GM18498 (cell line): Measurements from ENCODE around the gene PAX2.

Source experiments
- ATAC-seq: cut with Tn5 transposase; IDR thresholded peaks from one replicate; pipeline ENCODE4 v1.9.1; 2021; ENCODE audit warnings: mild to moderate bottlenecking, moderate library complexity; ENCODE audit not compliant: unreplicated experiment

The PAX2 gene

DNA sequence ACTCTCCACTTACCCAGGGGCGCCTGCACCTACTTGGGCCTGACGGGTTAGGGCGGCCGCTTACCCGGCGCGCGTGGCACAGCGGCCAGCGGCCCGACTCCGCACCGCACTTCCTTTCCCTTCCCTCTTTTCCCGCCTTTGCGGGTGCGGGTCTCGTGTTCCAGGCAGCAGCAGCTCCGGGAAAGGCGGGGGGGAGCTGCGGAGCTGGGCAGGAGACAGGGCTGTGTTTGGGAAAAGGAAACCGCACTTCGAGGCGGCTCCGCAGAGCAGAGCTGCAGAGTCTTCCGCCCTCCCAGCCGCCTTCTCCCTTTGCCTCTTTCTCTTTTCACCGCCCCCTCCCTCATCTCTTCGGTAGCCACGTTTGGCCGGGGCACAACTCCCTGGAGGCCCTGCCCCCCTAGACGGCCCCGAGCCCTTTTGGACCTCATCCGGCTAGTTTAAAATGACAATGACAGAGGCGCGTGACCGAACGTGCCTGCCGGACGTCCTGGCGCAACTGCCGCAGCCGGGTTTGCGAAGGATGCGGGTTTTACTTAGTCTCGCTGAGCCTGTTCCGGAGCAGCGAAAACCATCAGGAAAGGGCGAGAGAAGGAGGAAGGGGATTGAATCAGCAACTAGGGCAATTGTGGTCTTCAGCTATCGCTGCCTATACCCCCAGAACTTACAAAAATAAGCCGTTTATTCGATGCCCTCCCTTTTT lies 7.9 kb upstream of the PAX2 start:
- ATAC-seq: no peak

DNA sequence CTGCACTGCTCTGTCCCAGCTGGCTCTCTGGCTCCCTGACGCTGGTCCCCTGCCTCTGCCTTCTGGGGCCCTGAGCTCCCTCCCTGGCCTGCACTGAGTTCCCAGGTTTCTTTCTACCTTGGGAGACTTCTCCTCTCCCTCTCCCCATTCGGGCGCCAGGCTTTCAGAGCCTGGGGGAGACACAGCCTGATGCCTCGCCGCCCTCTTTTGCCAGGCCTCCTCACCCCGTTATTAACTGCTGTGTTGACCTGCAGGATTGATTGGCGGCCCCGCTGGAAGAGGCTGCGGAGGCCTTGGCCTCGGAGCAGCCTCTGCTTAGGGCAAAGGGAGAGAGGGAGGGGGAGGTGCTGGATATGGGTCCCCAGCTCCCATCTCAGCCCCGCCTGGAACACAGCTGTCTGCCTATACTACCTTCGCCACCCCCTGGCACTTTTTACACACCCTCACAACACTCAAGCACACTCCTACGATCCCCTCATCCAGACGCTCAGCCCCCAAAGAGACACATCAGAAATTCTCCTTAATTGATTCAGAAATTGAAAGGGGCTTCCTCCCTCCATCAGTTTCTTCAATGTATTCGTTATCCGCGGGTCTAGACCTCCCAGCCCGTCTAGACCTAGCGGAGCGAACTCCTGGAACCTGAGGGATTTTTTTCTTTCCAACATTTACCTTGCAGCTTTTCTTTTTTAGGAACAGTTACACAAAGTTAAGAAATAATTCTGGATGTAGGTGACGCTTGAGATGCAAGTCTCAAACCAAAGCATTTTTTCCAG lies 7.1 kb upstream of the PAX2 start:
- ATAC-seq: no peak

DNA sequence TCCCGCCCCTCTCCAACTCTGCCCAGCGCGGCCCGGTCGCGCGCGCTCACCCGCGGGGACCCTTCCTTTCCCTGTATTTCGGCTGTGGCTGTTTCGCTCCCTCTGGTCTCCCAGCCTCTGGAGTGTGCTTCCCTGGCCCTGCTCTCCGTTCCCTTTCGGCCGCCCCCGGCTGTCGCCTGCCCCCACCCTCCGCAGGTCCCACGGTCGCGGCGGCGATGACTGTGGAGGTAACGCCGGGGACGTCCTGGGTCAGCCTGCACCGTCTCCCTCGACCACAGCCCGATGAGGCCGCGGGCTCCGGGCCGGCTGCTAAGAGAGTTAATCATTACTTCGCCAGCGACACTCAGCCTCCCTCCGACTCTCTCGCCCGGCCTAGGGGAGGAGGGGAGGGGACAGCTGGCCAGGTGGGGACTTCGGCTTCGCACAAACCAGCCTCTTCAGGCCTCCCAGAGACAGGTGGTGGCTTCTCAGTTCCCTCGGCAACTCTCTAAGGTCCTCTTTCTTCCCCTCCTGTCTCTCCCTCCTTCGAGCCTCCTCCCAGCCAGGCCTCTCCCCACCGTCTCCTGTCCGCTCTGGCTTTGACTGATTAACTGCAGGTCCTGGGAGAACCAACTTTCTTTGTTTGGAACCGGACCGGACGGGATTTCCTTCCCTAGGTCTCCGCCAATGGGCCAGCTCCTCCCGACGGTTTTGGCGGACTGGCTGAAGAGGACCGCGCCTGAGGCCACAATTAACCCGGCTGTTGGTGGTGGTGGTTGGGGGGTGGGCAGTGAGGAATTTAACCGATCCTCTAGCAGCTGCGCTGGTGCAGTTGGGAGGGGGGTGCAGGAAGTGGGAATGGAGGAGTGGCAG lies 5.6 kb upstream of the PAX2 start:
- no peak for ATAC-seq

DNA sequence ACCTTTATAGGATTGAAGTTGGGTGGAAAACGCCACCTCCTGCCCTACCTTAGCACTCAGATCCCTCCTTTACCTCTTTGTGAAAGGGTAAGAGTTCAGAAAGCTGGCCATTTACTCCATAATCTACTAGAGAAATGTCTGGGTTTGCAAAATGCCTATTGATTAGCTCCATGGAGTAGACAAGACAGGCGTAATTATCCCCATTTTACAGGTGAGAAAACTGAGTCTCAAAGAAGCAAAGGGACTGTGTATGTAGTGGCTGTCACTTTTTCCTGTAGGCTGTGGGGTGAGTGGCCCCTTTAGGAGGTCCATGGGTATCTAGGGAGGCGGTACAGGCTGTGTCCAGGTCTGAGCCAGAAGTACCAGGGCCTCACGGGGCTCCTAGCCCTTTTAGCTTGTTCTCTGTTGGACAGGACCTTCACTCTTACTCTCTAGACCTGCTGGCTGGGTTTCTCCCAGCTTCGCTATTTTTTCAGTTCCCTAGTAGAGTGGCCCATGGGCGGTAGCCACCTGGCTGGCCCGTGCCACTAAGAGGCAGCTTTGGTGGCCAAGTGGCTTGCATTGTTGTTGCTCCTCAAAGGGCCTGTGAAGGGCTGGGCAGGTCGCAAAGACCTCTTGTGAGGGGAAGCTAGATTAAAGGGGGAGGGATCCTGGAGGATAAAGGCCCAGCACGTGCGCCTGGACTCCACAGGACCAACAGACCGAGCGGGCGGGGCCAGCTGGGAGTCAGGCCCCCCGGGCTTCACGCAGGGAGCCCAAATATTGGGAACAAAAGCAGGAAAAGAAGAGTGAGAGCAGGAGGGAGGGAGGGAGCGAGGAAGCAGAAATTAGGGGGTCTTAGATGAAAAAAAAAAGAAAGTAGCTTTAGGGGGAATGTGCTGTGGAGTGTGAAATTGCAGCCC lies 4.7 kb upstream of the PAX2 start:
- no peak for ATAC-seq

DNA sequence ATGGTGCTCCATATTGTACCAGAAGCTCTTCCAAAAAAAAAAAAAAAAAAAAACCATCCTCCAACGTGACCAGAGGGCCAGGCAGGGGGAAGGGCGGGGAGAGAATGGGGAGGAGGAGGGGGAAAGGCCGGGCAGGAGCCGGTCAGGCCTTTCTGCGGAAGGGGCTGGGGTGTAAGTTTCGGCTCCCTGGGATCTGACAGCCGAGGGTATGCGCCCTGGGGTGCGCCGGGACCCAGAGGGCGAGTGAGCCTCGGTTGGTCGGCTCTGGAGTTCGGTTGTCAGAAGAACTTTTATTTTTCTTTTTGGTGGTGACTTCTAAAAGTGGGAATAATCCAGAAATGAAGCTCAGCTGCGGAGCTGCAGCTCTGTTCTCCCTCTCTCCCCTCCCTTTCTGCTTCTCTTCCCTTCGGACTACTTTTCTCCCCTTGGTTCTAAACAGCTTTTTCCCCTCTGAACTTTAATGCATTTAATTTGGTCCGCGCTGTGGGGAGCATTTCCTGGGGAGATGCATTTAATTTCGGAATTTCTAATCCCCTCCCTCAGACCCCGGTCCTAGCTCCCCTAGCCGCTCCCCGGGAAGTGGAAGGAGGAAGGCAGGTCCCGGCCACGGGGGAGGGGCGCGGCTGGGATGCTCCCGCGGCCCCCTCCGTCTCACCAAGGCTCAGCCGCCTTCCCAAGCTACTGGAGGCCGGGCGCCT lies 3.9 kb upstream of the PAX2 start:
- no peak for ATAC-seq

DNA sequence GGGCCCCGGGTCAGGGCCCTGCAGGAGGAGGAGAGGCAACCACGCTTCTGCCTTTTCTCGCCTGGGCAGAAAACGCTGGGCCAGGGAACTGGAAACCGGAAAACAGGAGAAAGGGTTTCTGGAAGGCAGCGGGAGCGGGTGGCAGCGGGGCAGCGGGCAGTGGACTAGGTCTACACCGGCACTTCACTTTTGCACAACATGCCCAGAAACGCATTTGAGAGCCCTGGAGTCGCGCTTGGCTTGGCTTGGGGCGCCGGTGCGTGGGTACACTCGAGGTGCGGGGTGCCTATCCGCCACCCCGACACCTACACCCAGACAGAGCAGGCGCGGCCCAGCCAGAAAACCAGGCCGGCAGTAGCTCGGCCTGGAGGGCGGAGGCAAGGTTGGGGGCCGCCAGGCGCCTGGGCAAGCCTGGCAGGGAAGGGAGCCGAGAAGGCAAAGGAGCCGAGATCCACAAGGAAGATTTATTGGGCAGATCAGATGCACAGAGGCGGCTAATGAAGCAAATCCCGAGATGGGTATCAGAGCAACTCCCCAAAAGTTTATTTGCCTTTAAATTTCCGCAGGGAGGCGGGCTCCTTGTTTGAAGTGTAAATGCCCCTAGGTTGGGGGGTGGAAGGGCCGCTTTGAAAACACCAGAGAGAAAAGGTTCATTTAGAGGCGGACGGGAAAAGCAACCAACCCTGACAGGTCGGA lies 3.2 kb upstream of the PAX2 start:
- ATAC-seq: no peak

DNA sequence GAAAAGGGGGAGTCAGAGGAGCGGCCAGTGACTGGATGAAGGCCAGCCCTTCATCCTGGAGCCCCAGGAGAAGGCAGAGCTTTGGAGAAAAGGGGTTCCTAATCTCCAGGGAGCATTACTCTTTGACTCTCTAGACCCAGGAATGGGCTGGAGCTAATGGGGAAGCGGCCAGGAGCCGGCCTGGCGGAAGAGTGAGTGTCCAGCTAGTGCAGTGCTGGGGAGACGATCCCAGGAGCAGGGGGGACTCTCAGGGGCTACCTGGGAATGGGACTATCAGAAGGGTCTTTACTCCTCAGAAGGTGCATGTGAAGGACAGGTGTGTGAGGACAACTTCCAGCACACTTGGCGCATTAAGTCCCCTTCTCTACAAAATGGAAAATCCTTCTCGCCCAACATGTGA lies 2.4 kb upstream of the PAX2 start:
- ATAC-seq: no peak

DNA sequence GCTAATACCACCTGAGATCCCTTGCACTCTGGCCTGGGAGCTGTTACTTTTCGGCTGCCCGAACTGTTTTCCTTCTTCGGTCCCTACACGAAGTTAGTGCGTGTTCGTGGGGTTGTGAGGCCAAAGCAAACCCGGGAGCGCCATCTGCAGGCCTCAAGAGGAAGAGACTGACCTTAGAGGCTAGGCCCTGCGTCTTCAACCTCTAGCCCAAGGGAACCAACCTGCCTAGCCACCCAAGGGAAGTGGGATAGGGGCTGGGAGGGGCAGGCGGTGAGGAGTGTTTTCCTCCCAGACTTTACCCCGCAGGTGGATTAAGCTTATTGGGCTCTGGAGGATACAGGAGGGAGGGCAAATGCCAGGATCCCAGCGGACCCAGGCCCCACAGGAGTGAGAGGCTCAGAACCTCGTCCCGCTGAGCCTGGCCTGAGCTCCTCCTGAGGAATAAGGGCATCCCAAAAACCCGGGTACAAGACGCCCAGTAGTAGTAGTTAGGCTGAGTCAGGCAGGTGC lies 1.7 kb upstream of the PAX2 start:
- no peak for ATAC-seq

DNA sequence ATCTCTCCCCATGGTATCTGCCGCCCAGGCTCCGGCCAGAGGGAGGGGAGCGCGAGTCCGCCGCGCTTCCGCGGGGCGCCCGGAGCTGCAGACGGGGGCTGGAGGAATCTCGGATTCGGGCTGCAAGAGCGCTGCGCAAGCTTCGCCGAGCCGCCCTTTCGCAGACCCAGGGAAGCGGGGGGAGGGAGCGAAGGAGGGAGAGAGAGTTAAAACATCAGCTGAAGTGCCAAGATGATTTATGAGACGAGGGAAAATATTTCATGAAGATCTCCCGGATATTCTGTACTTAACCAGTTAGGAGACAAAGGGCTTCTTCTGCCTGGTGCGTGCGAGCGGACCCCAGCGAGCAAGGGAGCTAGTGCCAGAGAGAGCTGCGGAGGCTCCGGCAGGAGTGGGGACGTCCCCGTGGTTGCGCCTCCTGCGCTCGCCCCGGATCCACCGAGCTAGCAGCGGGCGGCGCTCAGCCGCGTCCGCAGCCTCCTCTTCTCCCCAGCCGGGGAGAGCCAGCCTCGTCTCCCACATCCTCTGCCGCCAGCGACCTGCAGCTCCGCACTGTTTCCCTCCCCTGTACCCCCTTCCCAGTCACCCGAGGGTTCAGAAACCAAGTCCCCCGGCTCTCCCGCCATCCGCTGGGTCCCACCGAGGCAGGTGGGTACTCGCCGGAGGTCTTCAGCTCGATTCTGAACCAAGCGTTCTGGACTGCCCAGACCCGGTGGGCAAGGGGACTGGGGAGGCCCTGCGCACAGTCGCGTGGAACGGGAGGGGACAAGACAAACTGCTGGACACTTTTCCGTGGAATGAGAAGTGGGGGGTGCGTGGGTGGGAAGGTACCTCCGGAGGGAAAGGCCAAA lies 1.0 kb upstream of the PAX2 start:
- no peak for ATAC-seq

DNA sequence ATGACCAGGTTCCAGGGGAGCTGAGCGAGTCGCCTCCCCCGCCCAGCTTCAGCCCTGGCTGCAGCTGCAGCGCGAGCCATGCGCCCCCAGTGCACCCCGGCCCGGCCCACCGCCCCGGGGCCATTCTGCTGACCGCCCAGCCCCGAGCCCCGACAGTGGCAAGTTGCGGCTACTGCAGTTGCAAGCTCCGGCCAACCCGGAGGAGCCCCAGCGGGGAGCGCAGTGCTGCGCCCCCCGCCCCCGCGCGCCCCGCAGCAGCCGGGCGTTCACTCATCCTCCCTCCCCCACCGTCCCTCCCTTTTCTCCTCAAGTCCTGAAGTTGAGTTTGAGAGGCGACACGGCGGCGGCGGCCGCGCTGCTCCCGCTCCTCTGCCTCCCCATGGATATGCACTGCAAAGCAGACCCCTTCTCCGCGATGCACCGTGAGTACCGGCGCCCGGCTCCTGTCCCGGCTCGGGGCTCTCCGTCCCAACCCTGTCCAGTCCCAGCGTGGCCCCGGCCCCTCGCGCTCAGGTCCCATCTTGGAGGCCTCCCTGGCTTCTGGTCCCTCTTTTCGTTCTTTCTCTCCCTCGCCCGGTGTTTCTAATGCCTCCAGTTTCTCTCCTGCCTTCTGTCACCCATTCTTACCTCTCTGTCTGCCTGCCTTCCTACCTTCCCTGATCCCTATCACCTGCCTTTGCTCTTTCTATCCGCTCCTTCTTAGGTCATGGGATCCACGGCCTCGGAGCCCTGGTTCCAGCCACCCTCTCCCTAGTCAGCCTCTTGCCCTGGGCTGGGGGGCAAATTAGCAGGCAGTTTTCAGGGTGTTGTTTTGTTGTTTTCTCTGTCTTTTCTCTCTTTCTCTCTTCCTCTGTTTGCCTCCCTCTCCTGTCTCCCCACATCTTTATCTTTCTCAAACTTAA lies 751 bp downstream of the PAX2 start:
- no peak for ATAC-seq

DNA sequence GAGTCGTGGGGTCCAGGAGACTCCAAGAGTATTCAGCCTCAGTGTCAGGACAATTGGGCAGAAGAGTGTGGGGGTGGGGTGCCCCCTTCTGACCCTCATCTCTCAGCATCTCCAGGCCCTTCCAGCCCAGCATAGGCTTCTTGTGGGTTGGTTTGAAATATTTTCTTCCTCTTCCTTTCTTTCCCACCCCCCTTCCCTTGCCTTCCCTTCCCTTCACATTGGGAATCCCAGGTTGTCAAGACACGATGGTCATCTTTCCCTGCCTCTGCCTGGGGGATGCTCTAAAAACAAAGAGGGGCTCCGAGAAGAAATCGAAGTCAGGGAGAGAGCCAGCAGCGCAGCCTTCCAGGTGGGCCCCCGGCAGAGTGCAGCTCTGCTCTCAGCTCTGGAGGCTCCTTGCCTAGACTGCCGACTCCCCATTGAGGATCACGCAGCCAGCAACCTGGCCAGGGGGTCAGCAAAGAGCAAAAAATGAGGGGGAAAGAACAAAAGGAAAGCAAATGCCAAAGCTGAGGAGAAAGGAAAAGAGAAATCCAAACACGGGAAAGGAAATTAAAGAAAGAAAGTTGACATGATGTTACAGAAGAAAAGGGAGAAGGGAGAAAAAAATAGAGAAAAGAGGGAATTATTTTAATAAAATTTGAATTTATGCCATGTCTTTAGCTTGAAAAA lies 1.5 kb downstream of the PAX2 start:
- ATAC-seq: no peak

DNA sequence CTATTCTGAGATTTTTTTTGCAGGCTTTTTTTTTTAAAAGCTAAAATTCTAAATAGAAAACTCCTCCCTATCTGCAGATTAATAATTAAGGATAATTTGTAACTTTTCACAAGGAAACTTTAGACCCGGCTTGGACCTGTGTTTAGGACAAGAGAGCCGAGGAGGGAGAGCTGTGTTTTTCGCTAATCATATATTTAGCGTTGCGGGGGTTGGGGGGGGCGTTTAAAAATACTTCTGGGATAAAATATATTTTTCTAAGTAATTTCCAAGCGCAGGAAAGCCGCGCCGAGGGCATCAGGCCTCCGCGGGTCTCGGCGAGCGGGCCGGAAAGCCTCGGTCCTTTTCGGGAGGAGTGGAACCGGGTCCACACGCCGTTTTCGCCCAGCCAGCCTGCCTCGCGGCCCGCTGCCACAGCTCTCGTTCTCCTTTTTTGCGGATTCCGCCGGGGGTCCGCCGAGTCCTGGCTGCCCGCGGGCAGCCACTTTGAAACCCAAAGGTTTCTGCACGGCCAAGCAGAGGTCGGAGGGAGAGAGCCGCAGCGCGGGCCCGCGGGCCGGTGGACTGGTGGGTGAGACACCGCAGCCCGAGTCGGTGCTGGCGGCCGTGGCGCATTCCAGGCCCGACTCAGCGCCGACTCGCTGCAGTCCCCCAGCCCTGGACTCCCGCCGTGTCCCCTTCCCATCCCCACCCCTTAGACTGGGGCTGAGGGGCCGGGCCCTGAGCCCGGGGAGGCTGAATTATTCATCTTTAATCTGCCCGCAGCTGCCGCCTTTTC lies 2.3 kb downstream of the PAX2 start:
- ATAC-seq: no peak

DNA sequence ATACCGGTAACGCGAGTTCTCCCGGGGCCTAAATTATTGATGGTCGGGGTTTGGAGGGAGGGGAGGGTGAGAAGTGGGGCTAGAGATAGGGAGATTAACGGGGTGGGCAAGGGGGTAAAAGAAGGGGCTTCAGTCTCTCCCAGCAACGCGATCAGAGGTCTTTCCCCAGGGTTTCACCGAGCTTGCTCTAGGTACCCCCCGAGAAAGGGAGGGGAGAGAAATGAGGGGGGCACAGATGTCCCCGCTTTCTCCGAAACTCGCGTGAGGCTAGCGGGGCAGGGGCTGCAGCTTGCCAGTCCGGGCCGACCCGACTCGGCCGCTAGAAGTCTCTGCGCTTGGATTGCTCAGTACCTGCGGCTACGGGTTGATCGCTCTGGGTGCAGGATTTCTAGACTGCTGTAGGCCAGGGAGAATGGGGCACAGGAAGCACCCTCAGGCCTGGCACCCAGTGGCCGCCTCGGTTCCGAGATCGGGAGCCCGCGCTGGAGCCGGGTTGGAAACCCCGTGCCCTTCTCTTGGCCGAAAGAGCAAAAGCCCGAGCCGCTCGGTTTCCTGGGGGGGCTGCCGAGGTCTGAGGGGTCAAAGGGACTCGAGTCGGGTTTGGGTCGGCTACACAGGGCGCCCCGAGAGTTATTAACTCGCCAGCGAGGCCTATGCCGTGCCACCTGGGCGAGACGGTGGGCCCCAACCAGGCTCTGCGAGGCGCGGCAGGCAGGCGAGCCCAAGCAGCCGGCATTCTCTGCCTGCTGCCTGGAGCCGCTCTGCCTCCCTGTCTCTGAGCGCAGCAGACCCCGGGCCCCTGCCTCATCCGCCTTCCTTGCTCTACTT lies 3.1 kb downstream of the PAX2 start:
- ATAC-seq: no peak

DNA sequence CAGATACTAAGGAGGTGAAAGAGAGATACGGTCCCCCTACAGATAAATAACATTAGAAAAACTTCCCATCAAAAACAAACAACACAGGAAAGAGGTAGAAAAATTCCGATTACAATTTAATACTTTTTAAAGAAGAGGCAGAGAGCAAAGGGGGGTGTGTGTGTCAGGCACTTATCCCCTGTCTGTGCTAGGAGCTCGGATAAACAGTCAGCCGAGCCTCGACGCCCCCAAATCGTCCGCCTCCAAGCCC lies 3.6 kb downstream of the PAX2 start:
- no peak for ATAC-seq
